ENCODE data around the gene SH2B3. TPM values are rescaled to one million over a fixed set of nuclear protein-coding genes. Genes with fewer than 3 reads are reported as not detected.

The SH2B3 gene
- total RNA-seq, 5 donors from 2014 or later (not counting 1 experiment from before 2014, with no cell fraction given) = 24.6 to 38.8 (median 28.8) TPM

GRCh38 chr12:111409403-111409779 lies 3.7 kb downstream of the SH2B3 start:
- Mint-ChIP-seq H3K27ac (peak overlapping the region; percentile 87 to 95), H3K9me3 (no peaks in the 10 kb centered on the region), H3K4me1 (peaks cover 78 to 85% (median 81%) of the 10 kb centered on the region in 3 donors), H3K36me3 (peaks cover 8% of the 10 kb centered on the region), H3K27me3 (no peaks in the 10 kb centered on the region), H3K4me3 (peak overlapping the region; percentile 83 to 94 (median 85))
- peaks cover 51 to 91% of the 10 kb centered on the region in 2 experiments for H3K4me1 ChIP-seq (ENCODE audit: control insufficient read depth in 1 of 2, extremely low read depth in 1 of 2, insufficient read depth in 2 of 2, low read length in 2 of 2)
- peak overlapping the region; percentile 28 to 44 for H3K4me3 ChIP-seq (ENCODE audit: control insufficient read depth in 1 of 2, extremely low read depth in 1 of 2, low read length in 1 of 2)
- ChIA-PET POLR2A (interaction anchor here in 1 of 2 donors (0.6 kb wide), 1 partner anchor 43 kb away, joined by 6 read pairs; no protein-coding TSS in a partner anchor), CTCF (interaction anchor here in 1 of 2 donors (0.5 to 7.5 kb wide), 2 partner anchors 42 to 70 kb away, joined by 4 to 91 read pairs; no protein-coding TSS in a partner anchor)
- WGBS (ENCODE audit: insufficient coverage) = 36% methylated on average over 4 of the region's 15 CpGs
- no peaks in the 10 kb centered on the region for H3K9me3 ChIP-seq
- peak overlapping the region; percentile 88 for H3K27ac ChIP-seq (ENCODE audit: low read length)
- DNase-seq (no peak), ATAC-seq (replicated peaks in 1 of 4) (no peak)
- no peaks in the 10 kb centered on the region for H3K27me3 ChIP-seq (replicated peaks in 1 of 2; ENCODE audit: control insufficient read depth in 2 of 2, extremely low read depth in 1 of 2, insufficient read depth in 2 of 2, low read length in 1 of 2)
- peaks cover 0 to 4% of the 10 kb centered on the region in 2 donors for H3K36me3 ChIP-seq (ENCODE audit: control insufficient read depth in 2 of 2, extremely low read depth in 1 of 2, insufficient read depth in 1 of 2, low read length in 1 of 2)

GRCh38 chr12:111409780-111410430 lies 4.2 kb downstream of the SH2B3 start:
- peak overlapping the region; percentile 88 for H3K27ac ChIP-seq (ENCODE audit: low read length)
- WGBS (ENCODE audit: insufficient coverage) = 41% methylated on average over 8 of the region's 14 CpGs
- CTCF ChIA-PET = no interaction called here
- H3K9me3 ChIP-seq = no peaks in the 10 kb centered on the region
- POLR2A ChIA-PET = no interaction called here
- DNase-seq (peak in 5 of 35 experiments; percentile 37 to 51 (median 47)), ATAC-seq (replicated peaks in 1 of 4) (no peak)
- H3K27me3 Mint-ChIP-seq = no peaks in the 10 kb centered on the region
- H3K4me3 Mint-ChIP-seq = peak overlapping the region in 2 of 3 donors; percentile 85 to 94
- peak overlapping the region; percentile 28 to 44 for H3K4me3 ChIP-seq (ENCODE audit: control insufficient read depth in 1 of 2, extremely low read depth in 1 of 2, low read length in 1 of 2)
- H3K4me1 Mint-ChIP-seq = peaks cover 78 to 85% (median 81%) of the 10 kb centered on the region in 3 donors
- peak overlapping the region; percentile 80 to 95 for H3K27ac Mint-ChIP-seq
- H3K36me3 ChIP-seq (ENCODE audit: control insufficient read depth in 2 of 2, extremely low read depth in 1 of 2, insufficient read depth in 1 of 2, low read length in 1 of 2) = peaks cover 0 to 4% of the 10 kb centered on the region in 2 donors
- H3K27me3 ChIP-seq (replicated peaks in 1 of 2; ENCODE audit: control insufficient read depth in 2 of 2, extremely low read depth in 1 of 2, insufficient read depth in 2 of 2, low read length in 1 of 2) = no peaks in the 10 kb centered on the region
- no peaks in the 10 kb centered on the region for H3K9me3 Mint-ChIP-seq
- peaks cover 49 to 91% of the 10 kb centered on the region in 2 experiments for H3K4me1 ChIP-seq (ENCODE audit: control insufficient read depth in 1 of 2, extremely low read depth in 1 of 2, insufficient read depth in 2 of 2, low read length in 2 of 2)
- peaks cover 12% of the 10 kb centered on the region for H3K36me3 Mint-ChIP-seq

GRCh38 chr12:111410431-111411184 lies 4.9 kb downstream of the SH2B3 start:
- H3K4me1 Mint-ChIP-seq = peaks cover 81 to 85% (median 83%) of the 10 kb centered on the region in 3 donors
- H3K36me3 Mint-ChIP-seq = peaks cover 15% of the 10 kb centered on the region
- Histone ChIP-seq H3K9me3 (no peaks in the 10 kb centered on the region), H3K27ac (ENCODE audit: low read length) (peak overlapping the region; percentile 88), H3K4me1 (ENCODE audit: control insufficient read depth in 1 of 2, extremely low read depth in 1 of 2, insufficient read depth in 2 of 2, low read length in 2 of 2) (peaks cover 49 to 89% of the 10 kb centered on the region in 2 experiments), H3K27me3 (replicated peaks in 1 of 2; ENCODE audit: control insufficient read depth in 2 of 2, extremely low read depth in 1 of 2, insufficient read depth in 2 of 2, low read length in 1 of 2) (no peaks in the 10 kb centered on the region), H3K36me3 (ENCODE audit: control insufficient read depth in 2 of 2, extremely low read depth in 1 of 2, insufficient read depth in 1 of 2, low read length in 1 of 2) (peaks cover 0 to 4% of the 10 kb centered on the region in 2 donors), H3K4me3 (ENCODE audit: control insufficient read depth in 1 of 2, extremely low read depth in 1 of 2, low read length in 1 of 2) (peak overlapping the region in 1 of 2 donors; percentile 44)
- H3K4me3 Mint-ChIP-seq = peak overlapping the region in 2 of 3 donors; percentile 6 to 85
- CTCF ChIA-PET = interaction anchor here in 1 of 2 donors (1.1 to 3.4 kb wide), 3 partner anchors 13 to 41 kb away, joined by 3 to 39 read pairs (median 7); no protein-coding TSS in a partner anchor
- H3K27ac Mint-ChIP-seq = peak overlapping the region; percentile 80 to 81
- no peaks in the 10 kb centered on the region for H3K9me3 Mint-ChIP-seq
- POLR2A ChIA-PET = interaction anchor here in 1 of 2 donors (0.7 kb wide), 1 partner anchor 24 kb away, joined by 5 read pairs; no protein-coding TSS in a partner anchor
- DNase-seq = no peak
- no peak for ATAC-seq (replicated peaks in 1 of 4)
- 76% methylated on average over 9 of the region's 12 CpGs for WGBS (ENCODE audit: insufficient coverage)
- no peaks in the 10 kb centered on the region for H3K27me3 Mint-ChIP-seq

- DNase-seq (no peak), ATAC-seq (replicated peaks in 1 of 4) (no peak)
- ChIA-PET POLR2A (interaction anchor here in 1 of 2 donors (0.7 to 1.2 kb wide), 2 partner anchors 23 to 40 kb away, joined by 3 to 5 read pairs; no protein-coding TSS in a partner anchor), CTCF (interaction anchor here (0.5 to 3.4 kb wide), 8 partner anchors 13 to 276 kb away, joined by 3 to 39 read pairs (median 5); no protein-coding TSS in a partner anchor)
- H3K27me3 Mint-ChIP-seq = no peaks in the 10 kb centered on the region
- peaks cover 18% of the 10 kb centered on the region for H3K36me3 Mint-ChIP-seq
- Histone ChIP-seq H3K36me3 (ENCODE audit: control insufficient read depth in 2 of 2, extremely low read depth in 1 of 2, insufficient read depth in 1 of 2, low read length in 1 of 2) (peaks cover 0 to 6% of the 10 kb centered on the region in 2 donors), H3K4me1 (ENCODE audit: control insufficient read depth in 1 of 2, extremely low read depth in 1 of 2, insufficient read depth in 2 of 2, low read length in 2 of 2) (peaks cover 49 to 89% of the 10 kb centered on the region in 2 experiments), H3K27me3 (replicated peaks in 1 of 2; ENCODE audit: control insufficient read depth in 2 of 2, extremely low read depth in 1 of 2, insufficient read depth in 2 of 2, low read length in 1 of 2) (no peaks in the 10 kb centered on the region), H3K4me3 (ENCODE audit: control insufficient read depth in 1 of 2, extremely low read depth in 1 of 2, low read length in 1 of 2) (no peak overlapping the region), H3K9me3 (no peaks in the 10 kb centered on the region), H3K27ac (ENCODE audit: low read length) (peak overlapping the region; percentile 88)
- peak overlapping the region in 1 of 3 donors; percentile 85 for H3K4me3 Mint-ChIP-seq
- H3K4me1 Mint-ChIP-seq = peaks cover 81 to 88% (median 86%) of the 10 kb centered on the region in 3 donors
- no peaks in the 10 kb centered on the region for H3K9me3 Mint-ChIP-seq
- H3K27ac Mint-ChIP-seq = peak overlapping the region; percentile 69 to 96
- WGBS (ENCODE audit: insufficient coverage) = 95% methylated on average over 3 of the region's 8 CpGs
Measured at GRCh38 chr12:111411185-111411764, 5.6 kb downstream of the SH2B3 start.

- POLR2A ChIA-PET = interaction anchor here (0.6 to 1.4 kb wide), 4 partner anchors 19 to 39 kb away, joined by 3 to 6 read pairs (median 6); no protein-coding TSS in a partner anchor
- peak; percentile 53 to 66 (median 56) for ATAC-seq (replicated peaks in 1 of 4)
- Histone ChIP-seq H3K27ac (ENCODE audit: low read length) (peak overlapping the region; percentile 88), H3K27me3 (replicated peaks in 1 of 2; ENCODE audit: control insufficient read depth in 2 of 2, extremely low read depth in 1 of 2, insufficient read depth in 2 of 2, low read length in 1 of 2) (no peaks in the 10 kb centered on the region), H3K4me1 (ENCODE audit: control insufficient read depth in 1 of 2, extremely low read depth in 1 of 2, insufficient read depth in 2 of 2, low read length in 2 of 2) (peaks cover 49 to 84% of the 10 kb centered on the region in 2 experiments), H3K36me3 (ENCODE audit: control insufficient read depth in 2 of 2, extremely low read depth in 1 of 2, insufficient read depth in 1 of 2, low read length in 1 of 2) (peaks cover 0 to 9% of the 10 kb centered on the region in 2 donors), H3K9me3 (no peaks in the 10 kb centered on the region), H3K4me3 (ENCODE audit: control insufficient read depth in 1 of 2, extremely low read depth in 1 of 2, low read length in 1 of 2) (no peak overlapping the region)
- Mint-ChIP-seq H3K27me3 (no peaks in the 10 kb centered on the region), H3K9me3 (no peaks in the 10 kb centered on the region), H3K36me3 (peaks cover 22% of the 10 kb centered on the region), H3K4me3 (peak overlapping the region in 2 of 3 donors; percentile 68 to 85), H3K4me1 (peaks cover 76 to 89% (median 87%) of the 10 kb centered on the region in 3 donors), H3K27ac (peak overlapping the region; percentile 95 to 96)
- DNase-seq = peak in 5 of 35 experiments; percentile 9 to 41 (median 26)
- CTCF ChIA-PET = interaction anchor here (0.5 to 3.4 kb wide), 13 partner anchors 12 to 275 kb away, joined by 3 to 39 read pairs (median 4); no protein-coding TSS in a partner anchor
- WGBS (ENCODE audit: insufficient coverage) = 41% methylated on average over 5 of the region's 15 CpGs
Measured at GRCh38 chr12:111412007-111412829, 6.5 kb downstream of the SH2B3 start.

All from T-cell (primary cell).